ENCODE results near the gene PDSS2.

The PDSS2 gene

DNA sequence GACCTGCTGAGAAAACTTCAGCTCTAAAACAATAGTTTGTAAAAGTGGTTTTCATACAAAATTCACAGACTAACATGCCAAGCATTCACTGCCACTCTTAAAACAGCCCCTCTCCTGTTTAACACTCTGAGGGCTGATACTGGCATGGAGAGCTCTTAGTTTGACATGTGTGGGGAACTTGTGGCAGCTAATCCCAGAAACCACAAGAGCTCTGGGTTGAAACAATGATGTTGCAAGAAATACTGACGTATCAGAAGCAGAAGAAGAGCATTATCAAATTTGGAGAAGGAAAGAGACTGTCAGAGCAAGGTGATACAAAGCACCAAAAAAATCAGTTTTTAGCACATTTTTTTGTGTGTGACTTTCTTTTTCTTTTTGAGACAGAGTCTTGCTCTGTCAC lies 349.2 kb downstream of the PDSS2 start:
- DNase-seq = no peak
- Histone ChIP-seq H3K9me3 (ENCODE audit: severe bottlenecking) (no peaks in the 10 kb centered on the region), H3K27me3 (ENCODE audit: insufficient read depth, low read depth, severe bottlenecking) (no peaks in the 10 kb centered on the region), H3K4me3 (ENCODE audit: low read depth, low read length) (no peak overlapping the region), H3K27ac (no peak overlapping the region), H3K36me3 (no peaks in the 10 kb centered on the region; the same call in 1 of the 2 replicates)
- TF ChIP-seq, protein P1, sequence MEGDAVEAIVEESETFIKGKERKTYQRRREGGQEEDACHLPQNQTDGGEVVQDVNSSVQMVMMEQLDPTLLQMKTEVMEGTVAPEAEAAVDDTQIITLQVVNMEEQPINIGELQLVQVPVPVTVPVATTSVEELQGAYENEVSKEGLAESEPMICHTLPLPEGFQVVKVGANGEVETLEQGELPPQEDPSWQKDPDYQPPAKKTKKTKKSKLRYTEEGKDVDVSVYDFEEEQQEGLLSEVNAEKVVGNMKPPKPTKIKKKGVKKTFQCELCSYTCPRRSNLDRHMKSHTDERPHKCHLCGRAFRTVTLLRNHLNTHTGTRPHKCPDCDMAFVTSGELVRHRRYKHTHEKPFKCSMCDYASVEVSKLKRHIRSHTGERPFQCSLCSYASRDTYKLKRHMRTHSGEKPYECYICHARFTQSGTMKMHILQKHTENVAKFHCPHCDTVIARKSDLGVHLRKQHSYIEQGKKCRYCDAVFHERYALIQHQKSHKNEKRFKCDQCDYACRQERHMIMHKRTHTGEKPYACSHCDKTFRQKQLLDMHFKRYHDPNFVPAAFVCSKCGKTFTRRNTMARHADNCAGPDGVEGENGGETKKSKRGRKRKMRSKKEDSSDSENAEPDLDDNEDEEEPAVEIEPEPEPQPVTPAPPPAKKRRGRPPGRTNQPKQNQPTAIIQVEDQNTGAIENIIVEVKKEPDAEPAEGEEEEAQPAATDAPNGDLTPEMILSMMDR (IDR thresholded peaks at IDR 0.05; ENCODE audit: low read depth, low read length) = no peak

DNA sequence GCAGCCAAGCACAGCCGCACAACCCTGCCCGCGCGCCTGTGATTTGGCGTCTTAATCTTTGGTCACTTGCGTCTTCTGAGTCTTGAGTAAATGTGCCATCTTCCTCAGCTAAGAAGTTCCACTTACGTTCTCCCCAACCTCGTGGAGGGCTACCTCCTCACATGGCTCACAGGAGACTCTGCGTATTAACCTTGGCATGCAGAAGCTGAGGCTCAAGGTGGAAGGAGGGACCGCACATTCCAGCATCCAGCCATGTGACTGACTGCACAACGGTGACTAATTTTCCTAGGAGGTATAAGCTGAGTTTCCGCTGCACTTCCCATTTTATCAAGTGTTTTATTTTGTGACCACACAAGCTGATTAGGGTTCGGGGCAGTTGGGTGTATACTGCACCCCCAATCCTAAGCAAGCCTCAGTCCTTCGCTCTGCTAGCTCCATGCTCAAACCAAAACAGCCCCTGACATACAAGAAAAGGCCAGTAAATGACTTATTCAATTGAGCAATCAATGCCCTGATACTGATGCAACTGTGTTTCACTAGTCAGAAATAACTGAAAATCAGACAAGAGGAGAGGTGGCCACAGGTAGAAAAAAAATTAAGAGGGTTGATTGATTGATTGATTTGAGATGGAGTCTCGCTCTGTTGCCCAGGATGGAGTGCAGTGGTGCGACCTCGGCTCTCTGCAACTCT lies 351.0 kb downstream of the PDSS2 start:
- Histone ChIP-seq H3K9me3 (ENCODE audit: severe bottlenecking) (no peaks in the 10 kb centered on the region), H3K36me3 (no peaks in the 10 kb centered on the region; the same call in 1 of the 2 replicates), H3K27me3 (ENCODE audit: insufficient read depth, low read depth, severe bottlenecking) (no peaks in the 10 kb centered on the region), H3K27ac (no peak overlapping the region), H3K4me3 (ENCODE audit: low read depth, low read length) (no peak overlapping the region)
- TF ChIP-seq, protein P1 (IDR thresholded peaks at IDR 0.05; ENCODE audit: low read depth, low read length) = no peak
- no peak for DNase-seq

DNA sequence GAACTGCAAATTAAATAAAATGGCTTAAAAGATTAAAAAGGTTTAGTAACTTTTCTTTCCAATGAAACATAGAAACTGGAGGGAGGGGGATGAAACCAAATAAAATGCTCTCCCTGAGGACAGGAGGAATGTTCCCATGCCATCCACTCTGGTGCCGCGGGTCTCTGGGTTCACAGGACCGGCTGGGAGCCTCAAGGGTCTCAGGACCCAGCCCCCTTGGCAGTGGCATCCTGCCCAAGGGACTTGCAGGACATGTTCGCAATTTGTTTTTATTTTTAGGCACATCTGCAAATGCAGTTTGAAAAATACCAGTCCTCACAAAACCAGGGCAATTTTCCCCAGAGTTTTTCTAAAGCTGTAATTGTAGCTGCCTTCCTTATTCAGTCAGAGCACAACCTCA lies 351.6 kb downstream of the PDSS2 start:
- H3K36me3 ChIP-seq = no peaks in the 10 kb centered on the region; the same call in 1 of the 2 replicates
- DNase-seq = no peak
- no peaks in the 10 kb centered on the region for H3K9me3 ChIP-seq (ENCODE audit: severe bottlenecking)
- H3K4me3 ChIP-seq (ENCODE audit: low read depth, low read length) = no peak overlapping the region
- H3K27me3 ChIP-seq (ENCODE audit: insufficient read depth, low read depth, severe bottlenecking) = no peaks in the 10 kb centered on the region
- TF ChIP-seq, protein P1 (IDR thresholded peaks at IDR 0.05; ENCODE audit: low read depth, low read length) = no peak
- no peak overlapping the region for H3K27ac ChIP-seq

DNA sequence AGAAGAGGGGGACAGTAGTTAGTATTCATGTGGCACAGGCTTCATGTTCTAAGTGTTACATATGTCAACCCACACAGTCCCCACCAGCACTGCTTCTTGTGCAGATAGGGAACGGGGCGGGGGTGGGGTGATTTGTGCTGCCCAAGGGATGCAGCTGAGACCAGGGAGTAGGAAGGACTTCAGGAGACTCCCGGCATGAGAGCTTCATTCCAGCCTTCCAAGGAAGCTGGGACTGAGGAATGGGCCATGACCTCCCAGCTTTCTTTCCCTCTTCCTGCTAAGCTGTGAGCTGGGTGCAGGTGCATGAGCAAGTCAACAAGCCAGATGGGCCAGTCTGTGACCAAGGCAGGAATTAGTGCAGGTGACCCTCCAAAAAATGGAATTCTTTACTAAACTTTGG lies 353.2 kb downstream of the PDSS2 start:
- no peaks in the 10 kb centered on the region for H3K9me3 ChIP-seq (ENCODE audit: severe bottlenecking)
- DNase-seq = no peak
- TF ChIP-seq, protein P1 (IDR thresholded peaks at IDR 0.05; ENCODE audit: low read depth, low read length) = no peak
- H3K4me3 ChIP-seq (ENCODE audit: low read depth, low read length) = no peak overlapping the region
- no peaks in the 10 kb centered on the region for H3K27me3 ChIP-seq (ENCODE audit: insufficient read depth, low read depth, severe bottlenecking)
- H3K36me3 ChIP-seq = no peaks in the 10 kb centered on the region
- no peak overlapping the region for H3K27ac ChIP-seq

DNA sequence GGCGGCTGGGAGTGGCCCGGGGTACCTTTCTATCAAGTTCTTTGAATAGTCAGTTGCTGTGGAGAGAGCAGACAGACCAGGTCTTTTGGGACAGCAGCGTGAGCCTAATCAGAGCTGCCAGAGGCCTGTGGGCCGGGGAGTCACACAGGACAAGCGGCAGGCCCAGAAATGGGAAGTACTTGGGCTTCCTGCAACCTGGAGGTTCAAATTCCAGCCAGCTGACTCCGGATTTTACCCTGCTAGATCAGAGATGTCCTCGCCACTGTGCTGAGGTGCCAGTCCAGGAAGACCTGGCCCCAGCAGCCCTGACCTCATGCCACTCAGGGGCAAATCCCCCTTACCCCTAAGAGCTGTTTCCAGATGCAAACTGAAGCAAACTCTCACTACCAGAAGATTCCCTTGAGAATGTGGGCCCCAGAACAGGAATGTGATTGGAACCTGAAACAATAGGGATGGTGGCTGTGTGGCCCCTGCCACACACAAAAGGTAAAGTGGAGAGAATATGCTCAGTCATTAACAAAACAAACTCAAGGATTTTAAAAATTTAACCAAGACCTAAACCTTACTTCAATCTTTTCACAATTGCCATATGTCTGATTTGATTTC lies 353.8 kb downstream of the PDSS2 start:
- H3K9me3 ChIP-seq (ENCODE audit: severe bottlenecking) = no peaks in the 10 kb centered on the region
- H3K27me3 ChIP-seq (ENCODE audit: insufficient read depth, low read depth, severe bottlenecking) = no peaks in the 10 kb centered on the region
- H3K36me3 ChIP-seq = no peaks in the 10 kb centered on the region
- H3K4me3 ChIP-seq (ENCODE audit: low read depth, low read length) = no peak overlapping the region
- DNase-seq = no peak
- H3K27ac ChIP-seq = no peak overlapping the region
- TF ChIP-seq, protein P1 (IDR thresholded peaks at IDR 0.05; ENCODE audit: low read depth, low read length) = no peak

All from WERI-Rb-1 (cell line).